NCI-H748 treated with DMSO at 0.1 percent for 48 hours (cell line): ENCODE results near the gene PLXNA2.

Source experiments
- DNase-seq: peaks from one replicate; lab custom pipeline; 2025; lab: John Stamatoyannopoulos, UW

The PLXNA2 gene

DNA sequence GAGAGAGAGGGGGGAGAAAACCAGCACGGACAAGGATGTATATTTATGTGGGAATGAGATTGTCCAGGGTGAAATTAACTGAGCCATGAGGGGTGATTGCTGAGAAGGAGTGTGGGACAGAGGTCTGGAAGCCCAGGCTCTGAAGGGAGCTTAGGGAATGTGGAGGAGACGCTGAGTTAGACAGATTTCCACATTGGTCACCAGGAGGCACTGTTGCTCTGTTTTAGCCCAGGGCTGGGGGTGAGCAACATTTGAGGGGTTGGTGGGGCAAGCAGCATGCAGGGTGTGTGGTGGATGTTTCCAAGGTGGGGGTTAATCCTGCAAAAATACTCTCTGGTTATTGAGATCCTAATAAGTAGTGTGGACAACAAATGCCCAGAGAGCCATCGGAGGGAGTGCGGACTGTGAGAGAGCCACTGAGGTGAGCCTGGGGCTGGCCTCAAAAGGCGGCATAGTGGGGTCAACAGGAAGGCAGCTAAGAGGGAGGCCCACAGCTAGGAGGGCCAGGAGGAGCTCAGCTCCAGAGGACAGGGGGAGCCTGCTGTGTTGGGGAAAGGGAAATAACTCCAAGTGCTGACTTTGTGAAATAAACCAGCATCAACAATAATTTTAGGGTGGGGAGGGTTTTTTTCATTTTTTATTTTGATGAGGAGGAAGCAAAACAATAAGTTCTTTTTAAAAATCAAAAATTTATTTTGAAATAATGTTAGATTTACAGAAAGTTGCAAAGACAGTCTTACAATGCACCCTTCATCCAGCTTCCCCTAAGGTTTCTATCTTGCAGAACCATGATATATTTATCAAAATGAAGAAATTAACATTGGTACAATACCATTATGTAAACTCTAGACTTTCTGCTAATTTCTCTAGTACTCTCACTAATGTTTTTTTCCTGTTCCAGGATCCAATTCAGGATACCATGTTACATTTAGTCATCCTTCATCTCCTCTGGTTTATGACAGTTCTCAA, 250.4 kb downstream of the PLXNA2 start:
- DNase-seq = no peak

- DNase-seq = no peak
These were observed 251.4 kb downstream of the PLXNA2 start for GRCh38 chr1:207992677-207993236.

DNA sequence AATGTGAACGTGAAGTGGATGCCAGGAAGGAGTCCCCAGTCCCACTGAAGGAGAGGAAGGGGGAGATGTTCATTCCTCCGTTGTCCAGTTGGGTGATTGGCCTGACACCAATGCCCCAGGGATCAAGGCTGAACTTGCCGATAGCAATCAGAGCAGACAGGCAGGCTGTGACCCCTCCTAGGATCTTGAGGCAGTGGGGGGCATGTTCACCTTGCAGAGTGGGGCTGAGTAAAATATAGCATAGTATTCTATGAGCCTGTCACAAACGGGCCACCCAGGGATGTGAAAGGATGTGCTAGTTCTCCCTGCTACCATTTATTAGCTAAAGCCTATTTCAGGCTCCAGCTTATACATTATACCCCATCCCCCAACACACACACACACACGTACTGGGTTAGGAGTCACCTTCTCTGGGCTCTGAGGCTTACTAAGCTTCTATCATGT, 252.6 kb downstream of the PLXNA2 start:
- no peak for DNase-seq

DNA sequence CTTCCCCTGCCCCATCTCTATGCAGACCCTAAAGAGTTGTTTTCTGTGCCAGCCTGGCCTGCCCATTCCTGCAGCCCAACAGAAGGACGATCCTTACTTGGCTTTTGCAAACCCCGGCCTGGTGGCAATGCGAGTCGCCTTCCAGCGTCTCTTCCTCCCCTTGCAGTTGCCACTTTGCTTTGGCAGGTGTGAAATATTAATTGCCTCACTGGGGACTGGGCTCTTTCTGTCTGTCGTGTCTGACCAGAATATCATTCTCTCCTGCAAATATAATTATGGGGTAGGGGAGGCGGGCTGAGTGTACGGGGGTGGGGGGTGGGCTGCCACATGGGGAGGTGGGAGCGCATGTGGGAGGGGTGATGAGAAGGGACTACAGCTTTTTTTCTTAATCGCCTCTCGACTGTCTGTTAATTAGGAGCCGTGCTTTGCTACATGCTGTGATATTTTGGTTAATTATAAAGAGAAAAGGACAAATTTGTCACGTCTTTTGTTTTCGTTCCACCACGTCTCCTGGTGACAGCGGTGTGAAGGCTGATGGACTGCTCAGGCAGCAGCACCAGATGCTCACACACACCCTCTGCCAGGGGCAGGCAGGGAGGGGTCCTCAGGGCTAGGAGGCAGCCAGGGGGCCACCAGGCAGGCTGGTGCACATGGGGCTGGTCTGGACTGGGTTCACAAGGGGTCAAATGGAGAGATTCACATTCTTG, 253.2 kb downstream of the PLXNA2 start:
- DNase-seq = no peak

GRCh38 chr1:207990455-207990854, 253.7 kb downstream of the PLXNA2 start:
- no peak for DNase-seq

DNA sequence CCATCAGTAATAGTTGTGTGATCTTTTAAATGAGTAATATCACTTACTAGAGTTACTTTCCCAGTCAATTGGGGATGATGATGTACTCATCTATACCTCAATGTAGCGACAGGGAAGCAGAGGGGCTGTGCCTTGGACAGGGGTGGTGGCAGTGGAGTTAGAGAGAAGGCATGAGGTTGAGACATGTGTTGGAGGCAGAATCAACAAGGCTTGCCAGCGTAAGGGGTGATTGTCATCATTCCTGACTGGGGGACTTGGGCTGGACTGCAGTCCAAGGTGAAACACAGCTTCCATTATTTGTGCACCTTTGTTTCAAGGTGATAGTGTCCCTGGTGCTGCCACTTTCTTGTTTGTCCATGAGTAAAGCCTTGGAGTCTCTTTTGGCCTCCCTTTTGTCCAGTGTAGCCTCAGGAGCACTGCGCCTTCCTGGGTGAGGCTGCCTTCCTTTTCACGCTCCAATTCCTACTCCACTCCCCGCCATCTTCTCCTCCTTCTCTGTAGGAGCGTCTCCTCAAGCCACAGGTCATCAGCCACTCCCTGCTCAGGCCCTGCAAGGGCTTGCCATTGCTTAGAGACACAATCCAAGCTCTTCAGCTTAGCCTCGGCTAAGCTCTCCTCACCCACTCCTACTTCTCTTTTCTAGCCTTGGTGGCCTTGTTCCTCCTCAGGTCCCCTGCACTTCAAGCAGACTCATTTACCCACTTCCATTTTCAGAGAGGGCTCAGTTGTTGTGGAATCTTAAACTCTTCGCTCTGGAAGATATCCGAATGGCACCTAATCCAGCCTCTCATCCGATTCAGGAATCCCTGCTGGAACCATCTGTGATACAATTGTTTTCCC, 255.6 kb downstream of the PLXNA2 start:
- DNase-seq = no peak

- DNase-seq = no peak
These were observed 257.0 kb downstream of the PLXNA2 start for GRCh38 chr1:207987164-207987563.

GRCh38 chr1:207985996-207986395, 258.2 kb downstream of the PLXNA2 start:
- DNase-seq = no peak

DNA sequence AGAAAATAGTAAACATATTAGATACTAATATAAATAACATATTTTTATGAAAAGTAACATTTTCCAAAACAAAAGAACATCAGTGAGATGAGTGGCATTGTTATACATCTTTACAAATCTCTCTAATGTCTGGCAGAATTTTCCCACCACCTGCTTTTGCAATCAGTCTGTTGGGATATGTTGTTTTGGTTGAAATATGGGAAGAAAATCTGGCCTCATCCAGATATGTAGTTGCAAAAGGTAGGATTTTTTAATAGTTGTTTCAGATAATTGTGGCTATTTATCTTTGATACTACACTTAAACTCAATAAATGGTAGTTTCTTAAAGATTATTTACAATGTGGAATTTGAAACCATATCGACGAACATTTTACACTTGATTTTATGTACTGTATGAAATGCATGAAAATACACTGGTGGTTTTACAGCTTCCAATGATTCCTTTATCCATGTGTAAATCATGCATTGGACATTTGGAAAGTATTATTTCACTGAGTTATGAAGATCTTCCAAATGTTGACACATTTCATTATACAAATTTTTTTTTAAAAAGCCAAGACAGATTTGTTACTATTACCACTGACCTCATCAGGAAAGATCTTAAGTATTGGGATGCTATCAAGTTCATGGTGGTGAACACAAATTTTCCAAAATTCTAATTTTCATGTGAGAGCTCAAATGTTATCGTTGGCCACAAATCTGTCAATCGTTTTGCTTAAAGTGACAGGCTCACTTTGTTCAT, 259.2 kb downstream of the PLXNA2 start:
- no peak for DNase-seq

DNA sequence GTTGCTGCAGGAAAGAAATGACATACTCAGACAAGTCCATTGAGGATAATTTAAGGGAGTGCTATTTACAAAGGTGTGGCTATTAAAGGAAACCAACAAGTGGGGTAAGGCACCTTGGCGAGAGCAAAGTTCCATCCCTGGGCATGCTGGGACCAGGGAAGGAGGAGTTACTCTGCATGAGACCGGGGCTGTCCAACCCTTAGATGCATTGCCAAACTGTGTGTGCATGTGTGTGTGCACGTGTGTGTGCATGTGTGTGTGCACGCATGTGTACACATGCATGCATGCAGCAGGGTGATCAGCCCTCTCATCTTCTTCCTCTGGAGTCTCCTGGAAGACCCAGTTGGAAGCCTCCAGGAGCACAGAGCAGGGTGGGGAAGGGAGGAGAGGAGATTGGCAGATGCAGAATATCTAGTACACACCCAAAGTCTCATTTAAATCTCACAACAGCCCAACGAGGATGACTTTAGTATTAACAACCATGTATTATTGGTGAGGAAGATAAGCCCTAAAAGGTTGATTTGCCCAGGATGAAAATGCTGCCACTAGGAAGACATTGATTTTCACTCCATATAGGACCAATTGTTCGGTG, 261.0 kb downstream of the PLXNA2 start:
- DNase-seq = no peak

- DNase-seq = no peak
These were observed 262.2 kb downstream of the PLXNA2 start for GRCh38 chr1:207981976-207982375.

DNA sequence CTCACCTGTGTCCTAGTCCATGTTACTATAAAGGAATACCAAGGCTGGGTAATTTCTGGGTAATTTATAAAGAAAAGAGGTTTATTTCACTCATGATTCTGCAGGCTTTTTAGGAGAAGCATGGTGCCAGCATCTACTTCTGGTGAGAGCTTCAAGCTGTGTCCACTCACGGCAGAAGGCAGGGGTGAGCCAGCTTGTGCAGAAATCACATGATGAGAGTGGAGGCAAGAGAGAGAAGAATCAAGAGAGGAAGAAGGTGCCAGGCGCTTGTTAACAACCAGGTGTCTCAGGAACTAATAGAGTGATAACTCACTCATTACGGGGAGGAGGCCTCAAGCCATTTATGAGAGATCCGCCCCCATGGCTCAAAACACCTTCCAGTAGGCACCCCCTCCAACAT, 265.7 kb downstream of the PLXNA2 start:
- DNase-seq = no peak

GRCh38 chr1:207977876-207978275, 266.3 kb downstream of the PLXNA2 start:
- no peak for DNase-seq

DNA sequence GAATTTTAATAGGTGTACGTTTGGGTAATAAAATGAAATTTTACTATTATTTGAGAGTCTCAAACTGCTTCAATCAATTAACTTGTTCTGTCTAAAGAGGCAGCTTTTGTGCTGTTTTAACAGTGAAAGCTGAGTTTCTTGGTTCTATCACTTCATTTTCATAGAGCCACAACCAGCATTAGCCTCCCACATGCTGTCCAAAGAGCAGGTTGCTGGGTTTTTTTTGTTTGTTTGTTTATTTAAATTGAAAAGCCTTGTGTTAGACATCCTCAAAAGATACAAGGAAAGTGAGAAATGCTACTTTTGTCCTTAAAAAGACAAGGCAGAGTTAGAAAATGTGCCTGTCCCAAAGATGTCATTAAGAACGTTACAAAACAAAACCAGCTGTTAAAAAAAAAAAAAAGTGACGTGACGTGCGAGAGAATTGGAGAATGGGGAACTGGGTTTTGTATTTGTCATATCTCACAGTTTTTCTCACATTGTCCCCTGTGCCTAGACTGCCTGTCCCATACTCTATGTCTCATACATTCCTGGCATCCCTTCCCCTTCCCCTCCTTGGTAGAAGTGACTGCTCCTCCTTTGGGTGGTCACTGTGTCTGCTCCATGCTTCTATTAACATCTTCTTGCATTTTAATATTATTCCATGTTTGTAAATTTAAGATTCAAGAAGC, 270.2 kb downstream of the PLXNA2 start:
- DNase-seq = no peak

DNA sequence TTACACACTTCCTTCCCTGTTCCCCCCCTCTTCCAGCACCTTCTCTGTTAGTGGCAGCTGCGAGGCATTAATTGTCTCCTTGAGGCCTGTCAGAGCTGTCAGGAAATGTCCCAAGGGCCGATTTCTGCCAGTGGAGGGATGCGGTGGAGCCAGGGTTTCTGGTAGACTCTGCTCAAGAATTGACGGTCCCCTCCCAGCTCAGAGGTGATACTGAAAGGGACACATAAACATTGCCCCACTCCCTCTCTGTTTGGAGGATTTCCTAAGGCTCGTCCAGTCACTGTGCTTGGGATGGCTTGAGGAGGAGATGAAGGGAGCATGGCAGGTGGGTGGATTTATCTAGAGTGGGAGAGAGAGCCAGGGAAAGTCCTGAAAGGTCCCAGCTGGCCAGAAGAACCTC, 271.8 kb downstream of the PLXNA2 start:
- DNase-seq = no peak
